ENCODE results near the gene KRT15. TPM values are rescaled to one million over a fixed set of nuclear protein-coding genes. Genes with fewer than 3 reads are reported as not detected.

The KRT15 gene
- total RNA-seq, 1 experiment from 2014 or later: 0.59 TPM

GRCh38 chr17:41524261-41524660, 5.6 kb upstream of the KRT15 start:
- no peak for DNase-seq
- Histone ChIP-seq H3K36me3 (replicated peaks; ENCODE audit: control insufficient read depth, insufficient read depth, low read length) (peaks cover 5% of the 10 kb centered on the region), H3K27me3 (ENCODE audit: control insufficient read depth, insufficient read depth, low read length) (peaks cover 12% of the 10 kb centered on the region; the same call in 1 of the 2 replicates), H3K4me3 (ENCODE audit: insufficient read depth, low read depth, low read length) (no peak overlapping the region)

GRCh38 chr17:41523787-41524186, 5.1 kb upstream of the KRT15 start:
- no peak for DNase-seq
- peaks cover 12% of the 10 kb centered on the region; the same call in 1 of the 2 replicates for H3K27me3 ChIP-seq (ENCODE audit: control insufficient read depth, insufficient read depth, low read length)
- H3K4me3 ChIP-seq (ENCODE audit: insufficient read depth, low read depth, low read length): no peak overlapping the region
- peaks cover 5% of the 10 kb centered on the region for H3K36me3 ChIP-seq (replicated peaks; ENCODE audit: control insufficient read depth, insufficient read depth, low read length)

GRCh38 chr17:41523225-41523593, 4.5 kb upstream of the KRT15 start:
- Histone ChIP-seq H3K27me3 (ENCODE audit: control insufficient read depth, insufficient read depth, low read length) (peaks cover 12% of the 10 kb centered on the region; the same call in 1 of the 2 replicates), H3K4me3 (ENCODE audit: insufficient read depth, low read depth, low read length) (no peak overlapping the region), H3K36me3 (replicated peaks; ENCODE audit: control insufficient read depth, insufficient read depth, low read length) (peaks cover 5% of the 10 kb centered on the region)
- DNase-seq: no peak

GRCh38 chr17:41522301-41523224, 3.9 kb upstream of the KRT15 start:
- Histone ChIP-seq H3K27me3 (ENCODE audit: control insufficient read depth, insufficient read depth, low read length) (peaks cover 7% of the 10 kb centered on the region; the same call in 1 of the 2 replicates), H3K4me3 (ENCODE audit: insufficient read depth, low read depth, low read length) (no peak overlapping the region), H3K36me3 (replicated peaks; ENCODE audit: control insufficient read depth, insufficient read depth, low read length) (peaks cover 5% of the 10 kb centered on the region)
- peak; percentile 69 for DNase-seq

- peak; percentile 83 for DNase-seq
- H3K4me3 ChIP-seq (ENCODE audit: insufficient read depth, low read depth, low read length): no peak overlapping the region
These were observed 3.0 kb upstream of the KRT15 start for GRCh38 chr17:41521574-41522261.

GRCh38 chr17:41520821-41521521, 2.3 kb upstream of the KRT15 start:
- peak; percentile 62 for DNase-seq
- Histone ChIP-seq H3K36me3 (replicated peaks; ENCODE audit: control insufficient read depth, insufficient read depth, low read length) (peaks cover 5% of the 10 kb centered on the region), H3K4me3 (ENCODE audit: insufficient read depth, low read depth, low read length) (no peak overlapping the region)

More at GRCh38 chr17:41521574-41522261, 3.0 kb upstream of the KRT15 start:
- peaks cover 5% of the 10 kb centered on the region for H3K36me3 ChIP-seq (replicated peaks; ENCODE audit: control insufficient read depth, insufficient read depth, low read length)
- H3K27me3 ChIP-seq (ENCODE audit: control insufficient read depth, insufficient read depth, low read length): no peaks in the 10 kb centered on the region; the same call in 1 of the 2 replicates

GRCh38 chr17:41519501-41520224, 973 bp upstream of the KRT15 start:
- no peak for DNase-seq
- H3K27me3 ChIP-seq (ENCODE audit: control insufficient read depth, insufficient read depth, low read length): no peaks in the 10 kb centered on the region
- H3K36me3 ChIP-seq (replicated peaks; ENCODE audit: control insufficient read depth, insufficient read depth, low read length): peaks cover 3% of the 10 kb centered on the region
- no peak overlapping the region for H3K4me3 ChIP-seq (ENCODE audit: insufficient read depth, low read depth, low read length)

More at GRCh38 chr17:41520821-41521521, 2.3 kb upstream of the KRT15 start:
- no peaks in the 10 kb centered on the region for H3K27me3 ChIP-seq (ENCODE audit: control insufficient read depth, insufficient read depth, low read length)

- H3K36me3 ChIP-seq (replicated peaks; ENCODE audit: control insufficient read depth, insufficient read depth, low read length): no peaks in the 10 kb centered on the region
- no peaks in the 10 kb centered on the region for H3K27me3 ChIP-seq (ENCODE audit: control insufficient read depth, insufficient read depth, low read length)
- no peak overlapping the region for H3K4me3 ChIP-seq (ENCODE audit: insufficient read depth, low read depth, low read length)
- DNase-seq: no peak
These were observed 659 bp downstream of the KRT15 start for GRCh38 chr17:41518031-41518430.

- no peaks in the 10 kb centered on the region for H3K27me3 ChIP-seq (ENCODE audit: control insufficient read depth, insufficient read depth, low read length)
- no peaks in the 10 kb centered on the region for H3K36me3 ChIP-seq (replicated peaks; ENCODE audit: control insufficient read depth, insufficient read depth, low read length)
- H3K4me3 ChIP-seq (ENCODE audit: insufficient read depth, low read depth, low read length): no peak overlapping the region
- no peak for DNase-seq
These were observed 1.8 kb downstream of the KRT15 start for GRCh38 chr17:41516830-41517283.

- Histone ChIP-seq H3K36me3 (replicated peaks; ENCODE audit: control insufficient read depth, insufficient read depth, low read length) (no peaks in the 10 kb centered on the region), H3K27me3 (ENCODE audit: control insufficient read depth, insufficient read depth, low read length) (no peaks in the 10 kb centered on the region), H3K4me3 (ENCODE audit: insufficient read depth, low read depth, low read length) (no peak overlapping the region)
- no peak for DNase-seq
These were observed 2.4 kb downstream of the KRT15 start for GRCh38 chr17:41516147-41516829.

- no peak for DNase-seq
- no peaks in the 10 kb centered on the region for H3K27me3 ChIP-seq (ENCODE audit: control insufficient read depth, insufficient read depth, low read length)
- H3K36me3 ChIP-seq (replicated peaks; ENCODE audit: control insufficient read depth, insufficient read depth, low read length): no peaks in the 10 kb centered on the region
- H3K4me3 ChIP-seq (ENCODE audit: insufficient read depth, low read depth, low read length): no peak overlapping the region
These were observed 5.5 kb downstream of the KRT15 start for GRCh38 chr17:41513168-41513547.

- no peak overlapping the region for H3K4me3 ChIP-seq (ENCODE audit: insufficient read depth, low read depth, low read length)
- no peak for DNase-seq
- no peaks in the 10 kb centered on the region for H3K27me3 ChIP-seq (ENCODE audit: control insufficient read depth, insufficient read depth, low read length)
- no peaks in the 10 kb centered on the region for H3K36me3 ChIP-seq (replicated peaks; ENCODE audit: control insufficient read depth, insufficient read depth, low read length)
These were observed 6.0 kb downstream of the KRT15 start for GRCh38 chr17:41512546-41513167.

GRCh38 chr17:41511716-41512115, 7.0 kb downstream of the KRT15 start:
- DNase-seq: no peak
- Histone ChIP-seq H3K27me3 (ENCODE audit: control insufficient read depth, insufficient read depth, low read length) (no peaks in the 10 kb centered on the region), H3K36me3 (replicated peaks; ENCODE audit: control insufficient read depth, insufficient read depth, low read length) (no peaks in the 10 kb centered on the region), H3K4me3 (ENCODE audit: insufficient read depth, low read depth, low read length) (no peak overlapping the region)

Data from H7 (cell line).